Measurements from ENCODE around the gene GPR65.
A peak's percentile ranks its signal among the peaks of the same experiment; 100 is the strongest.

The GPR65 gene

GRCh38 chr14:88005050-88005481 is at the start of gene GPR65:
TSS of gene GPR65 (plus strand) at chr14:88005135. CDS start at chr14:88010848, 5,713 bp downstream.
- DNase-seq (ENCODE audit: low read depth), result peak; percentile 42

- peak; percentile 36 for DNase-seq (ENCODE audit: low read depth)
Observed at GRCh38 chr14:87955501-87955900, 49.4 kb upstream of the GPR65 start.

DNA sequence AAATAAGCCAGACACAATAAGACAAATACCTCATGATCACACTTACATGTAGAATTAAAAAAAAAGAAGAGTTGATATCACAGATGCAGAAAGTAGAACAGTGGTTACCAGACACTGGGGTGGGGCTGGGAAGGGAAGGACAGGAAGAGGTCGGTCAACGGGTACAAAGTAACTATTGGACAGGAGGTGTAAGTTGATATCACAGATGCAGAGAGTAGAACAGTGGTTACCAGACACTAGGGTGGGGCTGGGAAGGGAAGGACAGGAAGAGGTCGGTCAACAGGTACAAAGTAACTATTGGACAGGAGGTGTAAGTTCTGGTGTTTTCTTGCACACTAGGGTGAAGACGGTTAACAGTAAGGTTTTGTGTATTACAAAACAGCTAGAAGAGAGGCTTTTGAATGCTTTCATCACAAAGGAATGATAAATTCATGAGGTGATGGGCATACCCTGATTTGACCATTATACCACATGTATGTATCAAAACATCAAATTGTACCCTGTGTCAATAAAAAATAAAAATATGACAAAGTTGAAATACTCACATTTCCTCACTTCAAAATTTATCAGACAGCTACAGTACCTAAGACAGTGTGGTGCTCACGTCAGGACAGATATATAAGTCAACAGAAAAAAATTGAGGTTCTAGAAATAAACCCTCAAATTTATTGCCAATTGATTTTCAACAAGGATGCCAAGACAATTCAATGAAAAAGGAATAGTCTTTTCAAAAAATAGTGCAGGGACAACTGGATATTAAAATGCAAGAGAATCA is 44.7 kb upstream of the GPR65 start:
- DNase-seq (ENCODE audit: low read depth), result no peak

DNA sequence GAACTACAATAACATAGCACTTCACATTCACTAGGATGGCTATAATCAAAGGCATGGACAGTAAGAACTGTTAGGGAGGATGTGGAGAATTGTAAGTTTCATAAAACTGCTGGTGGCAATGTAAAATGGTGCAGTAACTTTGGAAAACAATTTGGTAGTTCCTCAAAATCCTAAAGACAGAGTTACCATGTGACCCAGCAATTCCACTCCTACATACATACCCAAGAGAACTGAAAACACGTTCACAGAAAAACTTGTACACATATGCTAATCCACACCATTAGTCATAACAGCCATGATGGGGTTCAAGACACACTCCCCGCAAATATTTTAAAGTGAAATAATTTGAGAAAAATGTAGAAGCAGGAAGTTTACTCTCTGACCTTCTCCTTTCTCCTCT is 43.7 kb upstream of the GPR65 start:
- no peak for DNase-seq (ENCODE audit: low read depth)

DNA sequence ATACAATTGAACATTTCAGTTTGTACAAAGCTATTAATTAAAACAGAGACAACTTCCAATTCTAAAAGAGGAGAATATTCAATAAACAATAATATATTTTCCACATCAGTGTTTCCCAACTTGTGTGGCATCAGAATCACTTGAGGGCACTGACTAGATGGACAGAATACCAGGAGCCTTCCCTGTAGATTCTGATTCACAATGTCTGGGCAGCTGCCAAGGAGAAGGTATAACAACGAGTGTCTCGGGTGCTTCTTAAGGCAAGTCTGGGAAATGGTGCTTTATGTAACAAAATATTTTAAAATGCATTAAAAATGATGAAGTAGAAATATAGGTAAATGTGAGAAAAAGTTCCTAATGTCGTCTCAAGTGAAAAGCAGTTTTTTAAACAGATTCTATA is 38.1 kb upstream of the GPR65 start:
- peak; percentile 31 for DNase-seq (ENCODE audit: low read depth)

DNA sequence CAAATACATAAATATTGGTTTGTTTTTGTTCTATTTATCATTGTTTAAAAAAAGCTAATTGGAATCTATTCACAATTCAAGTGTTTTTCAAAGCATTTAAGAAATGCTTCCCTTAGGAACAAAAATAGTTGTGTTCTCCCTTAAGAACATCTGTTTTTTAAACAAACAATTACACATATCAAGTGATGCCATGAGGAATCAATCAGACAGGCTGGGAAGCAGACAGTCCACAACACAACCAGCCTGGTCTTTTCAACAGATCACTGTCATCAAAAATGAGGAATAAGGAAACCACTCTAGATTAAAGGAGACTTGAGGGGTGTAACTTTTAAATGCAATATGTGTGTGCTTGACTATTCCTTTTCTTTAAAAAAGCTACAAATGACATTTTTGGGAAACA is 37.4 kb upstream of the GPR65 start:
- no peak for DNase-seq (ENCODE audit: low read depth)

- no peak for DNase-seq (ENCODE audit: low read depth)
Observed at GRCh38 chr14:87971010-87971409, 33.9 kb upstream of the GPR65 start.

- DNase-seq (ENCODE audit: low read depth), result peak; percentile 42
Observed at GRCh38 chr14:87975636-87976035, 29.3 kb upstream of the GPR65 start.

- DNase-seq (ENCODE audit: low read depth), result no peak
Observed at GRCh38 chr14:87979689-87980088, 25.2 kb upstream of the GPR65 start.

DNA sequence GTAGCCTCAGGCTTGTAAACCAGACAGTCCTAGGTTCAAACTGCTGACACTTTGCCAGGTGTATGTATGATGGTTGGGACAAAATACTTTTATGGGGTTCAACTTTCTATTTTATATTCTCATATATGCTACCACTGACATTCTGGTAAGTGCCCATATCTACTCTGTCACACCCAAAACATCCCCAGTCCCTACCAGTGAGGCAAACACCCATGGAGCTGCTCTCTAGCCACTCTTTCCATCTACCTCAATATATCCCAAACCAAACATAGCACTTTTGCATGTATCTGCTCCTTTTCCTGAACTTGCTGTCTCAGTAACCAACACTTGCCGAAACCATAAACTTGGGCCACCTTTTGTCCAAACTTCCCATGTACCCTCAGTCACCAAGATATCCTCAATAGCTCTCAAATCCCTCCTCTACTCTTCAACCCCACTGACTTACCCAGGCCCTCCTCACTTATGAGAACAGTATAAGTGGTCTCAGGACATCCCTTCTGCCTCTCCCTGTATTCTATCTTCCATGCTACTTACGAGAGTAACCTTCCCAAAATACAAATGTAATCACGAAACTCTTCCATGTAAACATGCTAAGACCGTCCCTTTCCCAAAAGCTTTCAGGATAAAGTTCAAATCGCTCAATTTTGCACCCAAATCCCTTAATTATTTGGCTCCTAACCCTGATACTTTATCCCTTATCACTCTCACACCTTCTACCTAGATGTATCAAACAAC is 15.5 kb upstream of the GPR65 start:
- DNase-seq (ENCODE audit: low read depth), result no peak

DNA sequence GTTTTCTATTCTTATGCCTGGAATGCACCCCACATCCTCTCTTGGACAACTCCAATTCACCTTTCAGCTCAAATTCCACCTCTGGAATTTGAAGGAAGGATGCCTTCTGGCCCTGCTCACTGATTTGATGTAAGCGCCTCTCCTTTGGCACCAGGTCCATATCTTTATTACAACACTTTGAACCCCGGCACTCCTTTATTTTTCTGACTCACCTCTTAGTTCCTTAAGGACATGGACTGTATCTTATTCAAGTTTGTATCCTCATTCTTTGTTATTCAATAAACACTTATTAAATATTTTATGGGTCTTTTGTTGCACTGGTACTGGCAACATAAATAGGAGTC is 15.0 kb upstream of the GPR65 start:
- no peak for DNase-seq (ENCODE audit: low read depth)

DNA sequence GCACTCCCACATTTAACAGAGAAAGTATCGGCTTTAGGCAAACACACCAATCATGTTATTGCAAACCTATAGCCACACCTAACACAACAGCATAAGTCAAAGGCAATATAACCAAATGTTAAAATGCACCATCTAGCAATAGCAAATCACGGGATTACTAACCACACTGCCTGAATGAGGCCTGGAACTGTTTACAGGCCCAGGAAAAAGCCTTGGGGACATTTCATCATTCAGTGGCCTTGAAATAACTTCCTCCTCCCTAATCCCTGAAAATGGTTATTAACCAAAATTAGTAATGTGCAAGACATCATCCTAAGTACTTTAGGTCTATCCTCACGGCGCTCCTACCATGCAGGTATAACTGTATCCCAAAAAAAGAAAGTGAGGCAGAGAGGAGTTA is 14.3 kb upstream of the GPR65 start:
- DNase-seq (ENCODE audit: low read depth), result no peak

DNA sequence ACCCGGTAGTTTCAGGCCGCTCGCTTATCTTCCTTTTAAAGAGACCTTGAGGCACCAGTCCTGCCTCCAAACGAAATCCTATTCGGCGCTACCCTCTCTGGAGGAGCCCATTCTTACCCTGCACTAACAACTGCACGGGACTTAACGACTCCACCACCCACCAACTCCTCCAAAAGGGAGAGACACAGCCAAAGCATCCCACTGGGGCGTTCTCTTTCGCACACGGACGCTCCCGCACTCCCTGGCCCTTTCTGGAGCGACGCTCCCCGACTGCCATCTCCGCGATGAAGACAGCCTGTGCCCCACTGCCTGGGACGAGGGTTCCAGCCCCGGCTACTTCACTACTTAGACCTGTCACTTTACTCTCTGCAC is 12.6 kb upstream of the GPR65 start:
- no peak for DNase-seq (ENCODE audit: low read depth)

- DNase-seq (ENCODE audit: low read depth), result peak; percentile 95
Observed at GRCh38 chr14:87992718-87993628, 12.0 kb upstream of the GPR65 start, which contains the start of gene GALC. TSS of gene GALC (minus strand) at chr14:87993182. CDS start at chr14:87993164, 18 bp downstream.

GRCh38 chr14:87994974-87995373 is 10.0 kb upstream of the GPR65 start:
- DNase-seq (ENCODE audit: low read depth), result no peak

- peak; percentile 25 for DNase-seq (ENCODE audit: low read depth)
Observed at GRCh38 chr14:87995500-87996290, 9.2 kb upstream of the GPR65 start.

DNA sequence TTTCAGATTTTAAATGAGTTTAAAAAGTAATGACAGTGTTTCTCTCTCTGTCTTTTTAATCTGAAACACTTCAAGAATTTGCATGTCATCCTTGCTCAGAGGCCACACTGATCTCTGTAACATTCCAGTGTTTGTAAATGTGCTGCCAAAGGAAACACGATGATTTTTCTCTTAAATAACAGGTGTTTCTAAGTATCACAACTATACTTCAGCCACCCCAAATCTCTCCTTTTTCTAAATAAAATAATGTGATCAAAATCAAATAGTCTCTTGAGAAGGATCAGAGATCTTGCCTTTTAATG is 8.7 kb upstream of the GPR65 start:
- DNase-seq (ENCODE audit: low read depth), result peak; percentile 36

DNA sequence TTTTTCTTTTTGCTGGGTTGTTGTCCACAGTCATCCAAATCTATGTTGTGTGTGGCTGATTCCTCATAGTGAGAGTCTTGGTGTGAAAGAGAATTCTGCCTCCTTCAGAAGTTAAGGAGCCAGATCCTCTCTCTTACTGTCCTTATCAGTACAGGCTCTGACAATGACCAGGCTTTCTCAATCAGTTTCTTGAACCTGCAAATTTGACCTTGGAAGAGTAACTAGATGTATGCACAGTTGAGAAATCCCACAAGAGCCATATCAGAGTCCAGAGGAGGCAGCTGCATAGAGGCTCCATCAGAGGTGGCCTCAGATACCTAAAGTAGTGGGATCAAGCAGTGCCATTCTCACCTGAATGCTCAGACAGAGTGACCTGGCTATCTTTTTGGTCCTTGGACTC is 6.5 kb upstream of the GPR65 start:
- DNase-seq (ENCODE audit: low read depth), result no peak

DNA sequence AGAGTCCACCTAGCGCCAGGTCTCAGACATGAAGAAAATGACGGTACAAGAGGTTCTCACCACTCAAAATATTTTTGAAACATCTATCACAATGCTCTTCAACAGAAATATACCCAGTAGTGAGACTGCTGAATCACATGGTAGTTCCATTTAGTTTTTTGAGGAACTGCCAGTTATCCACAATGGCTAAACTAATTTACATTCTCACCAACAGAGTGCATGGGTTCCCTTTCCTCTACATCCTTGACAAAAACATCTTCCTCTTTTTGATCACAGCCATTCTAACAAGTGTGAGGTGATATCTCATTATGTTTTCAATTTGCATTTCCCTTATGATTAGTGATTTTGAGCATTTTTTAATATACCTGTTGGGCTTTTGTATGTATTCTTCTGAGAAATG is 5.7 kb upstream of the GPR65 start:
- DNase-seq (ENCODE audit: low read depth), result no peak

- no peak for DNase-seq (ENCODE audit: low read depth)
Observed at GRCh38 chr14:88002421-88003075, 2.4 kb upstream of the GPR65 start.

DNA sequence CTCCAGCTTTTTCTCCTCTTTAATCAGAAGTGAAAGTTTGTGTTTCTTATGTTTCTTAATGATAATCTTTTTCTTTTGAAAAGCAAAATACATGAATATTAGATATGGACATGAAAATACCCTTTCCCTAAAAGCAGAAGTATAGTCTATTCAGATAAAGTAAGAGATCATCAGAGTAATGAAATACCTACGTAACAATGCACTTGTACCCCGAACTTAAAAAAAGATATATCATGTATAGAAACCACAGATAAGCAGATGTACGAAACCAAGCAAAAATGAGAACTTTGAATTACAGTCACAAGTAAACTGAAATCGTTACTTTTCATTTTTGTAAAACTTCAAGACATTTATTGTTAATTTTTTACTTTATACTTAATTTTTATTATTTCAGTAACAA is 1.5 kb upstream of the GPR65 start:
- DNase-seq (ENCODE audit: low read depth), result no peak

Data from iris pigment epithelial cell (primary cell).